Sigmoid colon (tissue), 7 donors: Measurements from ENCODE around the gene SLC12A4. TPM values are rescaled to one million over a fixed set of nuclear protein-coding genes. Genes with fewer than 3 reads are reported as not detected.
A peak's percentile ranks its signal among the peaks of the same experiment; 100 is the strongest.

Experiments used
- DNase-seq: peaks from one replicate; pipeline ENCODE4 v3.0.0-alpha.2; 2019
- H3K27ac ChIP-seq, 4 donors: fragments of 200-600 bp; sonication (generic); one replicate each; pipeline ENCODE4 v1.5.1; 2016 to 2019; ENCODE audit warnings: mild to moderate bottlenecking in 1 of 4
- H3K27me3 ChIP-seq, 3 donors: fragments of 200-600 bp; sonication (generic); one replicate each; pipeline ENCODE4 v1.5.1; 2019; ENCODE audit warnings: mild to moderate bottlenecking in 1 of 3
- H3K36me3 ChIP-seq, 4 donors: fragments of 200-600 bp; sonication (generic); one replicate each; pipeline ENCODE4 v1.5.1; 2016 to 2019
- H3K4me1 ChIP-seq, 4 donors: fragments of 200-600 bp; sonication (generic); one replicate each; pipeline ENCODE4 v1.5.1; 2017 to 2019
- H3K4me3 ChIP-seq, 4 donors: fragments of 200-600 bp; sonication (generic); one replicate each; pipeline ENCODE4 v1.5.1; 2017 to 2019; ENCODE audit warnings: mild to moderate bottlenecking in 2 of 4, moderate library complexity in 1 of 4
- H3K9me3 ChIP-seq, 4 donors: fragments of 200-600 bp in 3 of 4; sonication (generic) in 3 of 4; one replicate each; pipeline versions ENCODE4 v1.5.1 to v1.6.1; 2013 to 2019
- CTCF ChIP-seq, 4 experiments: fragments of 450-650 bp in 3 of 4; fragments of 200-600 bp in 1 of 4; IDR thresholded peaks; one replicate each; pipeline ENCODE4 v1.5.1; 2016 to 2019; ENCODE audit warnings: antibody characterized with exemption in 4 of 4, mild to moderate bottlenecking in 3 of 4, moderate library complexity in 2 of 4
- EP300 ChIP-seq, 4 donors: sonication (generic); formaldehyde crosslinking; IDR thresholded peaks; one replicate each; pipeline ENCODE4 v1.6.1; 2017; ENCODE audit warnings: antibody characterized with exemption in 4 of 4
- POLR2A ChIP-seq, 2 donors: fragments of 450-650 bp; IDR thresholded peaks; one replicate each; pipeline ENCODE4 v1.6.1; 2016; ENCODE audit warnings: antibody characterized with exemption in 2 of 2, mild to moderate bottlenecking in 2 of 2, moderate library complexity in 2 of 2
- POLR2AphosphoS5 ChIP-seq, 4 donors: sonication (generic); formaldehyde crosslinking; IDR thresholded peaks; one replicate each; pipeline ENCODE4 v1.6.1; 2017; ENCODE audit warnings: antibody characterized with exemption in 4 of 4
- WGBS, 2 donors: extraction: QIAGEN DNeasy Blood & Tissue Kit; methylation state at CpG; one replicate each; pipeline ENCODE4 v1.1.7; 2013; 5-methylcytosine and 5-hydroxymethylcytosine counted together
- intact Hi-C: fragments of 100-400 bp; cut with DNase I; formaldehyde crosslinking; loops from one replicate; pipeline ENCODE4 v1.15.1; 2023
- polyA plus RNA-seq, 3 donors: library from polyadenylated mRNA; stranded (reverse); fragments of 200-250 nt; gene quantifications; one replicate each; pipeline ENCODE4 v1.2.3, GENCODE V29; 2013
- small RNA-seq, 3 donors: library from RNA; depleted of rRNA; stranded (forward); fragments of <200 nt; gene quantifications; one replicate each; pipeline ENCODE3, GENCODE V24; 2016
- total RNA-seq, 4 donors: library from RNA; depleted of rRNA; stranded (reverse); fragments of >200 nt; gene quantifications; one replicate each; pipeline ENCODE4 v1.1.0, GENCODE V29; 2016
- donor health status: healthy with polysubstance abuse.
- donor health status: Bipolar disorder and iron deficiency.
- donor health status: healthy.

The SLC12A4 gene
- total and polyA plus RNA-seq, 7 donors, result 3.0 to 77.0 (median 27.6) TPM

GRCh38 chr16:67893743-67894399 is 74.6 kb downstream of the SLC12A4 start:
- H3K4me3 ChIP-seq, result peak overlapping the region; percentile 88 to 100 (median 95)
- intact Hi-C loops, result loop anchor here (2.0 kb wide), 1 partner anchor 47 kb away; the partner anchor contains the start of genes CENPT and NUTF2
- H3K27me3 ChIP-seq, result no peaks in the 10 kb centered on the region
- peak overlapping the region; percentile 97 to 99 (median 98) for H3K27ac ChIP-seq
- no peaks in the 10 kb centered on the region for H3K36me3 ChIP-seq
- TF ChIP-seq POLR2A (IDR thresholded peaks at IDR 0.05), result no peak
- TF ChIP-seq POLR2AphosphoS5 (IDR thresholded peaks at IDR 0.05), result no peak
- TF ChIP-seq EP300 (IDR thresholded peaks at IDR 0.05), result no peak
- TF ChIP-seq CTCF (IDR thresholded peaks at IDR 0.05), result no peak
- no peaks in the 10 kb centered on the region for H3K9me3 ChIP-seq
- no peak for DNase-seq
- 7 to 29% methylated on average over 14 of the region's 14 CpGs for WGBS, 2 donors
- H3K4me1 ChIP-seq, result peaks cover 0 to 42% (median 37%) of the 10 kb centered on the region in 4 donors

Small RNA genes lying within 50 kb of the gene (small RNA-seq; reads per million reads assigned to genes)
- gene RNU6-359P, result 0 reads per million in 3 donors

Other genes with a start within 250 kb of the SLC12A4 start
- gene GFOD2, start 249.3 kb downstream of the SLC12A4 start, total RNA-seq, result 10 to 100 TPM in 2 of 4 donors, 1 to 10 TPM in 2; 8.1 to 19.1 (median 11.1) TPM
- gene GFOD2, start 249.3 kb downstream of the SLC12A4 start, polyA plus RNA-seq, result 10 to 100 TPM; 13.8 to 19.5 (median 15.5) TPM
- 1 to 10 TPM; 7.1 to 10.0 (median 7.6) TPM for gene RANBP10, start 162.1 kb downstream of the SLC12A4 start, total RNA-seq
- gene RANBP10, start 162.1 kb downstream of the SLC12A4 start, polyA plus RNA-seq, result 10 to 100 TPM in 1 of 3 donors, 1 to 10 TPM in 2; 4.2 to 15.5 (median 4.6) TPM
- 1 to 10 TPM; 1.1 to 2.9 (median 1.8) TPM for gene TSNAXIP1, start 161.7 kb downstream of the SLC12A4 start, total RNA-seq
- gene TSNAXIP1, start 161.7 kb downstream of the SLC12A4 start, polyA plus RNA-seq, result under 1 TPM in 2 of 3 donors, not detected in 1; 0.60 to 0.92 TPM
- 10 to 100 TPM; 63.9 to 85.6 (median 75.2) TPM for gene THAP11, start 126.3 kb downstream of the SLC12A4 start, total RNA-seq
- gene THAP11, start 126.3 kb downstream of the SLC12A4 start, polyA plus RNA-seq, result 10 to 100 TPM; 16.2 to 23.4 (median 20.8) TPM
- gene NUTF2, start 121.7 kb downstream of the SLC12A4 start, total RNA-seq, result 100 to 1,000 TPM in 1 of 4 donors, 10 to 100 TPM in 3; 50.8 to 106 (median 85.4) TPM
- gene NUTF2, start 121.7 kb downstream of the SLC12A4 start, polyA plus RNA-seq, result 100 to 1,000 TPM in 1 of 3 donors, 10 to 100 TPM in 2; 93.8 to 115 (median 99.7) TPM
- 10 to 100 TPM; 27.5 to 53.7 (median 41.8) TPM for gene CENPT, start 120.9 kb downstream of the SLC12A4 start, total RNA-seq
- 10 to 100 TPM in 2 of 3 donors, 1 to 10 TPM in 1; 9.6 to 38.3 (median 19.0) TPM for gene CENPT, start 120.9 kb downstream of the SLC12A4 start, polyA plus RNA-seq
- 10 to 100 TPM; 24.5 to 42.4 (median 32.2) TPM for gene EDC4, start 95.6 kb downstream of the SLC12A4 start, total RNA-seq
- 10 to 100 TPM; 28.8 to 48.9 (median 42.3) TPM for gene EDC4, start 95.6 kb downstream of the SLC12A4 start, polyA plus RNA-seq
- not detected for gene NRN1L, start 83.8 kb downstream of the SLC12A4 start, total RNA-seq
- 1 to 10 TPM in 1 of 3 donors, not detected in 2; 1.1 TPM for gene NRN1L, start 83.8 kb downstream of the SLC12A4 start, polyA plus RNA-seq
- 10 to 100 TPM; 13.9 to 20.8 (median 17.2) TPM for gene PSKH1, start 75.4 kb downstream of the SLC12A4 start, total RNA-seq
- gene PSKH1, start 75.4 kb downstream of the SLC12A4 start, polyA plus RNA-seq, result 10 to 100 TPM; 22.2 to 29.2 (median 26.8) TPM
- gene CTRL, start 36.8 kb downstream of the SLC12A4 start, total RNA-seq, result 1 to 10 TPM in 1 of 4 donors, under 1 TPM in 2, not detected in 1; 0.71 to 1.7 (median 0.82) TPM
- gene CTRL, start 36.8 kb downstream of the SLC12A4 start, polyA plus RNA-seq, result 1 to 10 TPM in 1 of 3 donors, not detected in 2; 2.1 TPM
- gene PSMB10, start 31.8 kb downstream of the SLC12A4 start, total RNA-seq, result 10 to 100 TPM; 37.1 to 61.0 (median 42.5) TPM
- gene PSMB10, start 31.8 kb downstream of the SLC12A4 start, polyA plus RNA-seq, result 100 to 1,000 TPM; 170 to 200 (median 183) TPM
- 10 to 100 TPM; 10.4 to 31.0 (median 15.2) TPM for gene LCAT, start 24.5 kb downstream of the SLC12A4 start, total RNA-seq
- gene LCAT, start 24.5 kb downstream of the SLC12A4 start, polyA plus RNA-seq, result 1 to 10 TPM in 2 of 3 donors, under 1 TPM in 1; 0.60 to 5.5 (median 1.6) TPM
- gene DPEP3, start 11.9 kb upstream of the SLC12A4 start, total RNA-seq, result under 1 TPM in 1 of 4 donors, not detected in 3; 0.27 TPM
- gene DPEP3, start 11.9 kb upstream of the SLC12A4 start, polyA plus RNA-seq, result under 1 TPM in 2 of 3 donors, not detected in 1; 0.09 to 0.46 TPM
- gene DPEP2, start 30.8 kb upstream of the SLC12A4 start, total RNA-seq, result 1 to 10 TPM; 2.1 to 3.9 (median 3.1) TPM
- 10 to 100 TPM in 1 of 3 donors, 1 to 10 TPM in 1, under 1 TPM in 1; 0.69 to 11.9 (median 1.2) TPM for gene DPEP2, start 30.8 kb upstream of the SLC12A4 start, polyA plus RNA-seq
- not detected for gene DPEP2NB, start 47.3 kb upstream of the SLC12A4 start, total RNA-seq
- not detected for gene DPEP2NB, start 47.3 kb upstream of the SLC12A4 start, polyA plus RNA-seq
- gene DDX28, start 54.6 kb upstream of the SLC12A4 start, total RNA-seq, result 1 to 10 TPM; 5.0 to 6.9 (median 5.8) TPM
- 10 to 100 TPM in 1 of 3 donors, 1 to 10 TPM in 2; 3.0 to 12.8 (median 5.1) TPM for gene DDX28, start 54.6 kb upstream of the SLC12A4 start, polyA plus RNA-seq
- 1 to 10 TPM; 3.6 to 7.3 (median 5.3) TPM for gene DUS2, start 54.6 kb upstream of the SLC12A4 start, total RNA-seq
- gene DUS2, start 54.6 kb upstream of the SLC12A4 start, polyA plus RNA-seq, result 10 to 100 TPM in 1 of 3 donors, 1 to 10 TPM in 2; 6.6 to 17.3 (median 7.4) TPM
- 10 to 100 TPM; 42.8 to 52.2 (median 46.0) TPM for gene NFATC3, start 116.7 kb upstream of the SLC12A4 start, total RNA-seq
- 10 to 100 TPM in 1 of 3 donors, 1 to 10 TPM in 2; 4.8 to 16.9 (median 6.0) TPM for gene NFATC3, start 116.7 kb upstream of the SLC12A4 start, polyA plus RNA-seq